Measurements from ENCODE around the gene DYNLRB1. TPM values are rescaled to one million over a fixed set of nuclear protein-coding genes. Genes with fewer than 3 reads are reported as not detected.

The DYNLRB1 gene
- total and polyA plus RNA-seq, 10 of the 15 experiments (the other 5 are each of a cell fraction or from before 2014, with no cell fraction given): 87.9 to 313 (median 153) TPM

- no peak for ATAC-seq
- in situ Hi-C loops (cut with MboI) (no loop called here), intact Hi-C loops (cut with micrococcal nuclease; ENCODE audit: unreplicated experiment) (no loop called here)
- H3K4me3 ChIP-seq: no peak overlapping the region
- ChIA-PET POLR2A (no interaction called here), SMC1A (ENCODE audit: uncharacterized antibody, unreplicated experiment) (interaction anchor here (1.4 to 3.0 kb wide), 2 partner anchors 24 to 179 kb away, joined by 4 to 9 read pairs; partner anchors contain the start of gene DYNLRB1), CTCF (interaction anchor here (0.7 to 1.4 kb wide), 3 partner anchors 28 to 179 kb away, joined by 3 to 8 read pairs (median 5); no protein-coding TSS in a partner anchor), RAD21 (ENCODE audit: unreplicated experiment) (no interaction called here)
- no peak overlapping the region for H3K9ac ChIP-seq (ENCODE audit: control insufficient read depth, insufficient read depth, low read length)
- peaks cover 0 to 27% of the 10 kb centered on the region in 2 experiments; a peak in 2 of 4 replicates for H3K36me3 ChIP-seq (ENCODE audit: control insufficient read depth in 2 of 2, insufficient read depth in 2 of 2, low read length in 1 of 2)
- no peaks in the 10 kb centered on the region for H3K9me3 ChIP-seq (replicated peaks; ENCODE audit: control insufficient read depth, insufficient read depth, low read length)
- H3K27me3 ChIP-seq (replicated peaks in 1 of 2; ENCODE audit: control insufficient read depth in 2 of 2, insufficient read depth in 2 of 2, low read length in 1 of 2): no peaks in the 10 kb centered on the region
- H3K4me1 ChIP-seq (ENCODE audit: control insufficient read depth, insufficient read depth, low read length): no peaks in the 10 kb centered on the region
- no peaks in the 10 kb centered on the region for H4K20me1 ChIP-seq (ENCODE audit: control insufficient read depth, insufficient read depth)
- H2AFZ ChIP-seq (ENCODE audit: control insufficient read depth, low read depth, low read length): no peak overlapping the region
- 99% methylated on average over 4 of the region's 4 CpGs for WGBS (ENCODE audit: insufficient coverage, insufficient replicate concordance, low lambda C conversion rate, missing lambda C conversion rate)
- no peak overlapping the region for H3K4me2 ChIP-seq (ENCODE audit: control insufficient read depth, insufficient read depth)
- FAIRE-seq: no peak
- DNase-seq (ENCODE audit: low read depth, low spot score): no peak
- no peaks in the 10 kb centered on the region for H3K79me2 ChIP-seq (ENCODE audit: control insufficient read depth, insufficient read depth, low read length)
- BruUV-seq (replicated peaks): no TSS peak
- TF ChIP-seq TARDBP (IDR thresholded peaks at IDR 0.05; ENCODE audit: borderline replicate concordance) (no peak), CBFB (IDR thresholded peaks at IDR 0.05; ENCODE audit: low read depth) (no peak), ZNF687 (IDR thresholded peaks at IDR 0.05) (no peak), SUPT20H (IDR thresholded peaks at IDR 0.05; ENCODE audit: borderline replicate concordance, control insufficient read depth, low read depth, low read length) (no peak), TCF7 (IDR thresholded peaks at IDR 0.05; ENCODE audit: borderline replicate concordance) (no peak), STAT3 (IDR thresholded peaks at IDR 0.05; ENCODE audit: low read depth, low read length) (no peak), SREBF1 (IDR thresholded peaks at IDR 0.05; ENCODE audit: low read length) (no peak), ZBTB33 (IDR thresholded peaks at IDR 0.05) (no peak), MYC (IDR thresholded peaks at IDR 0.05; ENCODE audit: insufficient read depth, insufficient read length, insufficient replicate concordance, low read length, severe bottlenecking) (no peak), NRF1 (conservative IDR thresholded peaks at IDR 0.05; ENCODE audit: low read depth, low read length) (no peak), IKZF2 (IDR thresholded peaks at IDR 0.05) (no peak), SPI1 (IDR thresholded peaks at IDR 0.05; ENCODE audit: borderline replicate concordance, insufficient read depth, low read depth, low read length) (no peak), ETV6 (conservative IDR thresholded peaks at IDR 0.05 in 1 of 2, IDR thresholded peaks at IDR 0.05 in 1 of 2; ENCODE audit: borderline replicate concordance in 1 of 2, low read depth in 1 of 2) (no peak), CEBPZ (IDR thresholded peaks at IDR 0.05; ENCODE audit: low read depth, low read length) (no peak), SMC3 (IDR thresholded peaks at IDR 0.05; ENCODE audit: borderline replicate concordance, low read length) (no peak)
- H3K27ac ChIP-seq (ENCODE audit: control insufficient read depth, insufficient read depth): no peak overlapping the region
These were observed 24.2 kb upstream of the DYNLRB1 start for GRCh38 chr20:34491932-34492509.
